Ovary (tissue), 9 donors: ENCODE data around the gene ALPK1. TPM values are rescaled to one million over a fixed set of nuclear protein-coding genes. Genes with fewer than 3 reads are reported as not detected.

Source experiments
- DNase-seq, 5 donors: peaks; one replicate each; pipeline ENCODE4 v3.0.0-alpha.2; 2019 to 2020
- H3K27ac ChIP-seq, 2 donors: fragments of 200-600 bp; one replicate each; pipeline versions ENCODE4 v1.5.1 to v1.8.0; 2019 to 2022
- H3K27me3 ChIP-seq: fragments of 200-600 bp; one replicate; pipeline ENCODE4 v1.8.0; 2022
- H3K36me3 ChIP-seq: fragments of 200-600 bp; sonication (generic); one replicate; pipeline ENCODE4 v1.5.1; 2019
- H3K4me1 ChIP-seq: one replicate; pipeline ENCODE4 v1.8.1; 2013; ENCODE audit warnings: mild to moderate bottlenecking, moderate library complexity; ENCODE audit not compliant: insufficient read depth
- H3K4me3 ChIP-seq: fragments of 200-600 bp; sonication (generic); one replicate; pipeline ENCODE4 v1.5.1; 2017
- H3K9me3 ChIP-seq, 2 donors: fragments of 200-600 bp in 1 of 2; sonication (generic) in 1 of 2; one replicate each; pipeline versions ENCODE4 v1.5.1 to v1.8.1; 2013 to 2019; ENCODE audit warnings: mild to moderate bottlenecking in 1 of 2, moderate library complexity in 1 of 2
- EP300 ChIP-seq: sonication (generic); formaldehyde crosslinking; IDR thresholded peaks from one replicate; pipeline ENCODE4 v1.6.1; 2017; ENCODE audit warnings: antibody characterized with exemption
- POLR2A ChIP-seq: fragments of 450-650 bp; IDR thresholded peaks from one replicate; pipeline ENCODE4 v1.6.1; 2017; ENCODE audit warnings: antibody characterized with exemption, mild to moderate bottlenecking, moderate library complexity
- WGBS, 3 donors: extraction: QIAGEN DNeasy Blood & Tissue Kit in 1 of 3; methylation state at CpG; one replicate each; pipeline versions ENCODE4 v1.1.5 to v1.1.7; 2013 to 2017; 5-methylcytosine and 5-hydroxymethylcytosine counted together
- intact Hi-C, 4 donors: fragments of 100-400 bp; cut with DNase I; formaldehyde crosslinking; loops; one replicate each; pipeline versions ENCODE4 v1.11.0 to v1.15.1; 2022 to 2023
- polyA plus RNA-seq, 2 donors: library from polyadenylated mRNA; stranded (reverse); fragments of 200-250 nt in 1 of 2; fragments of 350-450 nt in 1 of 2; fragmentation: Illumina TruSeq in 1 of 2; extraction: RNeasy Lipid Tissue Mini Kit (QIAGEN cat#74804) in 1 of 2; gene quantifications; one replicate each; pipeline ENCODE4 v1.2.3, GENCODE V29; 2013 to 2014
- total RNA-seq, 7 donors: library from RNA; depleted of rRNA in 2 of 7; stranded (reverse); fragments of >200 nt in 2 of 7; fragmentation: NEBNext Ultra II Directional in 3 of 7; extraction: Animal tissue kit (Norgen Biotek cat#: 25700) in 3 of 7; gene quantifications; one replicate each; pipeline versions ENCODE4 v1.1.0 to v1.2.4, GENCODE V29; 2016 to 2023
- TF ChIP-seq, protein P1 (sequence below), 3 donors: fragments of 450-650 bp in 2 of 3; fragments of 200-600 bp in 1 of 3; IDR thresholded peaks; one replicate each; pipeline versions ENCODE4 v1.5.1 to v1.8.0; 2016 to 2022; ENCODE audit warnings: antibody characterized with exemption in 3 of 3, mild to moderate bottlenecking in 1 of 3
- donor health status: DM: no; HTN: no; CAD: no; lungs with moderate emphysema.
- donor health status: DM: no; HTN: no; CAD: no.
- donor health status: Bipolar disorder and iron deficiency.
- donor health status: DM: yes; HTN: yes; CAD: no.
- donor health status: DM: no; HTN: no; CAD: no.
- donor health status: DM: yes; HTN: yes; CAD: no.

ALPK1 gene
- total and polyA plus RNA-seq, 9 donors, result 6.8 to 33.6 (median 21.3) TPM

DNA sequence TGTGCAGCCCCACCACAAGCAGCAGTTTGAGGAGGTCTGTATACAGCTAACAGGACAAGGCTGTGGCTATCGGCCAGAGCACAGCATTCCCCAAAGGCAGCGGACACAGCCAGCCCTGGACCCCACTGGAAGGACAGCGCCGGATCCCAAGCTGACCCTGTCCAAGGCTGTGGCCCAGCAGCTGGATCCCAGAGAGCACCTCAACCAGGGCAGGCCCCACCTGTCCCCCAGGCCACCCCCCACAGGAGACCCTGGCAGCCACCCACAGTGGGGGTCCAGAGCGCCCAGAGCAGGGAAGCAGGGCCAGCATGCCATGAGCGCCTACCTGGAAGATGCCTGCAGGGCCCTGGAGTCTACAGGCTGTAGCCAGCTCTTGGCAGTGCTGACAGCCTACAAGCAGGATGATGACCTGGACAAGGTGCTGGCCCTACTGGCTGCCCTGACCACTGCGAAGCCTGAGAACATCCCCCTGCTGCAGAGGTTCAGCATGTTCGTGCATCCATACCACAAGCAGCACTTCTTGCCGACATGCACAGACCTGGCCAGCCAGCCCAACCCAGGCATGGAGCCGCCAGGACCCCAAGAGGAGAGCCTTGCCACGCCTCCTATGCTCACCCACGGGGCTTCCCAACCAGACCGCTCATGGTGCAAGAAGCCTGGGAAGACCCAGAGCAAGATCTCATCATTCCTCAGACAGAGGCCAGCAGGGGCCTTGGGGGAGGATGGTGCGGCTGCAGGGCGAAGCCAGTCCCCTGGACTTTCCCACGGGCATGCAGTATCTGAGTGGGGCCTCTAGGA is 62.0 kb downstream of the ALPK1 start:
- DNase-seq, result no peak

GRCh38 chr4:112361181-112361791 is 64.1 kb downstream of the ALPK1 start:
- intact Hi-C loops, result no loop called here
- 59 to 74% (median 73%) methylated on average over 6 of the region's 6 CpGs for WGBS, 3 donors
- H3K4me3 ChIP-seq, result no peak overlapping the region
- no peak overlapping the region for H3K27ac ChIP-seq
- TF ChIP-seq POLR2A (no peak), EP300 (no peak)
- TF ChIP-seq, protein P1, sequence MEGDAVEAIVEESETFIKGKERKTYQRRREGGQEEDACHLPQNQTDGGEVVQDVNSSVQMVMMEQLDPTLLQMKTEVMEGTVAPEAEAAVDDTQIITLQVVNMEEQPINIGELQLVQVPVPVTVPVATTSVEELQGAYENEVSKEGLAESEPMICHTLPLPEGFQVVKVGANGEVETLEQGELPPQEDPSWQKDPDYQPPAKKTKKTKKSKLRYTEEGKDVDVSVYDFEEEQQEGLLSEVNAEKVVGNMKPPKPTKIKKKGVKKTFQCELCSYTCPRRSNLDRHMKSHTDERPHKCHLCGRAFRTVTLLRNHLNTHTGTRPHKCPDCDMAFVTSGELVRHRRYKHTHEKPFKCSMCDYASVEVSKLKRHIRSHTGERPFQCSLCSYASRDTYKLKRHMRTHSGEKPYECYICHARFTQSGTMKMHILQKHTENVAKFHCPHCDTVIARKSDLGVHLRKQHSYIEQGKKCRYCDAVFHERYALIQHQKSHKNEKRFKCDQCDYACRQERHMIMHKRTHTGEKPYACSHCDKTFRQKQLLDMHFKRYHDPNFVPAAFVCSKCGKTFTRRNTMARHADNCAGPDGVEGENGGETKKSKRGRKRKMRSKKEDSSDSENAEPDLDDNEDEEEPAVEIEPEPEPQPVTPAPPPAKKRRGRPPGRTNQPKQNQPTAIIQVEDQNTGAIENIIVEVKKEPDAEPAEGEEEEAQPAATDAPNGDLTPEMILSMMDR (IDR thresholded peaks at IDR 0.05), result no peak
- H3K36me3 ChIP-seq, result no peaks in the 10 kb centered on the region
- no peak for DNase-seq
- no peaks in the 10 kb centered on the region for H3K27me3 ChIP-seq
- H3K9me3 ChIP-seq, result no peaks in the 10 kb centered on the region
- no peaks in the 10 kb centered on the region for H3K4me1 ChIP-seq

More for the DNA sequence above, 62.0 kb downstream of the ALPK1 start:
- intact Hi-C loops, result no loop called here
- Histone ChIP-seq H3K27ac (no peak overlapping the region), H3K9me3 (no peaks in the 10 kb centered on the region), H3K36me3 (no peaks in the 10 kb centered on the region), H3K4me1 (no peaks in the 10 kb centered on the region), H3K27me3 (no peaks in the 10 kb centered on the region), H3K4me3 (no peak overlapping the region)
- 95 to 96% (median 96%) methylated on average over 14 to 16 of the region's 16 CpGs for WGBS, 3 donors
- TF ChIP-seq, protein P1 (IDR thresholded peaks at IDR 0.05), result no peak
- TF ChIP-seq EP300, result no peak
- no peak for TF ChIP-seq POLR2A

- H3K4me1 ChIP-seq, result no peaks in the 10 kb centered on the region
- H3K27ac ChIP-seq, result no peak overlapping the region
- no peaks in the 10 kb centered on the region for H3K9me3 ChIP-seq
- no peaks in the 10 kb centered on the region for H3K36me3 ChIP-seq
- 81 to 88% (median 83%) methylated on average over 1 of the region's 1 CpG for WGBS, 3 donors
- no peaks in the 10 kb centered on the region for H3K27me3 ChIP-seq
- intact Hi-C loops, result no loop called here
- TF ChIP-seq POLR2A (no peak), EP300 (no peak)
- TF ChIP-seq, protein P1 (IDR thresholded peaks at IDR 0.05), result no peak
- no peak for DNase-seq
- H3K4me3 ChIP-seq, result no peak overlapping the region
Observed at GRCh38 chr4:112370466-112370865, 73.3 kb downstream of the ALPK1 start.

DNA sequence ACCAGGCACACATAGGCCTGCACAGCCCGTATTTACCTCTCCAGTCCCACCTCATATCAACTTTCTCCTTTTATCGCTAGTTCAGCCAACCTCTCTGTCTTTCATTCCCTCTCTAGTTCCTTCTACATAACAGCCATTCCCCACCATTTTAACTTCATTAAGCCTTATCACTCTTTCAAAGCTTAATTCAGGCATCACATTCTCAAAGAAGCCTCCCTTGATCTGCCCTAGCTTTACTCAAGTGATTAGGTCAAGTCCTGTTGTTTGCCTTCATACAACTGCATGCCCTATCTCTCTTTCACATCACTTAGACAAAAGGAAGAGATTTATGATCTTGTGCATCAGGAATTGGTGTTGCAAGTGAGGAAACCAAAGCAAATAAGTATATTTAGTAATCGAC is 74.2 kb downstream of the ALPK1 start:
- intact Hi-C loops, result no loop called here
- Histone ChIP-seq H3K4me3 (no peak overlapping the region), H3K27me3 (no peaks in the 10 kb centered on the region), H3K36me3 (no peaks in the 10 kb centered on the region), H3K9me3 (no peaks in the 10 kb centered on the region), H3K4me1 (no peaks in the 10 kb centered on the region), H3K27ac (no peak overlapping the region)
- TF ChIP-seq EP300 (no peak), POLR2A (no peak)
- TF ChIP-seq, protein P1 (IDR thresholded peaks at IDR 0.05), result no peak
- WGBS, 3 donors, result 90 to 93% (median 92%) methylated on average over 3 of the region's 3 CpGs
- DNase-seq, result no peak
